Measurements from ENCODE around the gene GRAMD2B. TPM values are rescaled to one million over a fixed set of nuclear protein-coding genes. Genes with fewer than 3 reads are reported as not detected.

The GRAMD2B gene
- total and polyA plus RNA-seq, 2 of the 8 experiments (the other 6 are each of a cell fraction or from before 2014, with no cell fraction given): 6.4 to 9.4 TPM

GRCh38 chr5:126497506-126497905, 74.3 kb downstream of the GRAMD2B start:
- no peak overlapping the region for H2BK20ac ChIP-seq (ENCODE audit: low read length)
- H2BK120ac ChIP-seq (replicated peaks; ENCODE audit: low read depth, low read length): no peak overlapping the region
- no peak overlapping the region for H3K27ac ChIP-seq (ENCODE audit: low read depth, low read length)
- FAIRE-seq: no peak
- H3K4me1 ChIP-seq (replicated peaks in 1 of 4; ENCODE audit: control insufficient read depth in 3 of 4, insufficient read depth in 4 of 4, low read length in 3 of 4): no peaks in the 10 kb centered on the region; a peak in 1 of 7 replicates
- no peak overlapping the region for H2BK12ac ChIP-seq (ENCODE audit: low read depth, low read length)
- H2BK5ac ChIP-seq (ENCODE audit: low read depth, low read length): no peak overlapping the region
- no peak overlapping the region for H3K23ac ChIP-seq (ENCODE audit: insufficient read length)
- H4K5ac ChIP-seq (ENCODE audit: insufficient read length, low read depth, low read length): no peak overlapping the region
- no peak overlapping the region for H3K4me2 ChIP-seq (ENCODE audit: insufficient read depth in 1 of 2, low read depth in 2 of 2, low read length in 2 of 2)
- WGBS, 2 experiments (ENCODE audit: extremely low coverage in 1 of 2, insufficient coverage in 1 of 2, insufficient read length in 1 of 2, insufficient replicate concordance in 2 of 2, low coverage in 1 of 2, low lambda C conversion rate in 2 of 2, missing lambda C conversion rate in 1 of 2): 92% methylated on average over 5 of the region's 5 CpGs; no CpG with 5 or more reads in 1 of the 2 experiments
- no peak overlapping the region for H3K56ac ChIP-seq (replicated peaks; ENCODE audit: insufficient read length, low read depth, low read length)
- ChIA-PET CTCF (ENCODE audit: partially characterized antibody) (interaction anchor here (0.6 to 1.8 kb wide), 4 partner anchors 36 to 484 kb away, joined by 3 to 8 read pairs (median 4); no protein-coding TSS in a partner anchor), POLR2A (ENCODE audit: partially characterized antibody) (no interaction called here)
- no peak for TF ChIP-seq NANOG (IDR thresholded peaks at IDR 0.05; ENCODE audit: insufficient read depth, low read depth, low read length, poor library complexity, severe bottlenecking)
- no peak for TF ChIP-seq TAF7 (optimal IDR thresholded peaks at IDR 0.05; ENCODE audit: borderline replicate concordance, low read depth, low read length)
- TF ChIP-seq CTBP2 (IDR thresholded peaks at IDR 0.05; ENCODE audit: borderline replicate concordance, insufficient read depth, insufficient read length, low read length): no peak
- no peak for TF ChIP-seq BCL11A (IDR thresholded peaks at IDR 0.05; ENCODE audit: low read depth in 2 of 2, low read length in 2 of 2)
- no peak overlapping the region for H2BK15ac ChIP-seq (ENCODE audit: low read length)
- no peaks in the 10 kb centered on the region for H3K23me2 ChIP-seq (ENCODE audit: low read depth, low read length)
- H3K27me3 ChIP-seq (replicated peaks in 1 of 4; ENCODE audit: control insufficient read depth in 3 of 4, extremely low read depth in 1 of 4, insufficient read depth in 3 of 4, low read length in 3 of 4): no peaks in the 10 kb centered on the region
- H3K9me3 ChIP-seq (ENCODE audit: insufficient read depth in 2 of 2, low read depth in 1 of 2, low read length in 1 of 2): no peaks in the 10 kb centered on the region
- H3K79me2 ChIP-seq (ENCODE audit: control insufficient read depth in 1 of 2, insufficient read depth in 2 of 2, low read length in 2 of 2): no peaks in the 10 kb centered on the region
- H3K14ac ChIP-seq (ENCODE audit: insufficient read length): no peak overlapping the region
- no peak overlapping the region for H2AFZ ChIP-seq (ENCODE audit: low read length)
- no peak for DNase-seq (ENCODE audit: low read depth in 1 of 2, low spot score in 2 of 2)
- H3K79me1 ChIP-seq (ENCODE audit: low read depth, low read length): no peaks in the 10 kb centered on the region
- no peak overlapping the region for H4K91ac ChIP-seq (replicated peaks; ENCODE audit: insufficient read length, low read length)
- no peak overlapping the region for H3K4ac ChIP-seq (replicated peaks; ENCODE audit: insufficient read length, low read depth, low read length)
- no peak overlapping the region for H3K4me3 ChIP-seq (ENCODE audit: extremely low read depth in 1 of 4, insufficient read depth in 2 of 4, low read depth in 3 of 4, low read length in 4 of 4)
- no peaks in the 10 kb centered on the region for H4K20me1 ChIP-seq (replicated peaks in 1 of 2; ENCODE audit: control insufficient read depth in 1 of 2, insufficient read depth in 2 of 2, low read length in 2 of 2)
- no peak overlapping the region for H4K8ac ChIP-seq (ENCODE audit: extremely low read depth, insufficient read depth, low read length)
- H3K18ac ChIP-seq (ENCODE audit: extremely low read depth, low read length): no peak overlapping the region
- H2AK5ac ChIP-seq (ENCODE audit: low read depth, low read length): no peak overlapping the region
- no peak overlapping the region for H3K9ac ChIP-seq (replicated peaks in 1 of 4; ENCODE audit: extremely low read depth in 1 of 4, low read depth in 3 of 4, low read length in 3 of 4)
- peaks cover 0 to 9% (median 0%) of the 10 kb centered on the region in 4 experiments; a peak in 2 of 8 replicates for H3K36me3 ChIP-seq (ENCODE audit: control insufficient read depth in 2 of 4, insufficient read depth in 4 of 4, low read length in 3 of 4)

Measured in H1 (cell line).